ENCODE data around the gene SPATA6.
A peak's percentile ranks its signal among the peaks of the same experiment; 100 is the strongest.

The SPATA6 gene

DNA sequence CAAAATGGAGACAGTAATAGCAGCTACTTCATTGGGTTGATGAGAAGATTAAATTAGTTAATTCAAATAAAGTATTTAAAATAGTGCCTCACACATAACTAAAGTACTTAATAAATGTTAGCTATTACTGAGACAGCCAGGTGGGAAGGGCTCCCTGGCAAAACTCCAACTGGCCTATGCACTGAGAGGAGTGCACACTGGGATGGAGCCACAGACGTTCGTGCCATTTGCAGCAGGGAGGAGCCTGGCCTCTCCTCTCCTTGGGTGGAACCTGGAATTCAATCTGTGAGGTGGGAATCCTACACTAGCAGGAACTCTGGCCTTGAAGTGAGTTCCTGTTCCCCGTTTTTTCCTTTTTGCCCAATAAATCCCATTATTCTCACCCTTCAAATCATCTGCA is 221.4 kb downstream of the SPATA6 start:
- DNase-seq: no peak

DNA sequence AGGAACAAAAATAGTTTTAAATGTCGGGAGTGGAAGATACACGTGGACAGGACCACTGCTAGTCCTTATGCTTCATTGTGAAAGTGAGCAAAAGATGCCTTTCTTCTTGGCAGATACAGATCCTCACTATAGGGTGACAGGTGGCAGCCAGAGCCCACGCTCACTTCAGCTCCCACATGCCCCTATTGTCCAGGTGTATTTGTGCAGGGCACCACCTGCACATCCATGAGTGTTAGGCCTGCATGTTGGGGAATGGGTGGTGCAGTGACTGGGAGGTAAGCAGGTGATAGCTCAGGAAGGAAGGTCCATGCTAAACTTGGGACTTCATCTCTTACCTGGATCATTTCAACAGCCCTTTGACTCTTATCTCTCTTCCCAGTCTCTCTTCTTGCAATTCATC is 222.1 kb downstream of the SPATA6 start:
- DNase-seq: no peak

DNA sequence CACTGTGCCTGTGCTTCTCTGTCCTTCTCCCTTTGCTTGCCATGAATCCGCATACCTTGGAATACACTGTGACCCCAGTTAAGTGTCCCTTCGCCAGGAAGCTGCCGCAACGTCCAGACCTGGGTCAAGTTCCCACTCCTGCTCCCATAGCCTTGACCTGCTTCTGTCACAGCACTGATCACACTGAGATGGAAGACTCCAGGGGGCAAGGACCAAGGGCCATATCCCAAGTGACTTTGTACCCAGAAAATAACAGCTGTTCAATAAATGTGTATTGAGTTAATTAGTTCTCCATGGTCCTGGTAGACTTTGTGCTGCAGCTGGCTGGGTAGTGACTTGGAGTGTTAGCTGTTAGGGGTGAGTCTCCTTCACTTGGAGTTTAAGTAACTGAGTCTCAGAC is 223.6 kb downstream of the SPATA6 start:
- no peak for DNase-seq

- peak in 4 of 14 donors; percentile 11 to 34 (median 24) for DNase-seq
These were observed 225.3 kb downstream of the SPATA6 start for GRCh38 chr1:48246727-48247126.

All from C1 segment of cervical spinal cord (tissue), 14 donors.